NCI-H2107 treated with DMSO at 0.1 percent for 48 hours (cell line): ENCODE results near the gene MCCC1.
"Not testable (repeated sequence)": the region's sequence is repeated elsewhere in the genome, so short reads cannot be mapped to it uniquely, and the experiment has no call there.

Experiments
- DNase-seq: peaks from one replicate; lab custom pipeline; 2025; ENCODE audit not compliant: unreplicated experiment; lab: John Stamatoyannopoulos, UW

MCCC1 gene

GRCh38 chr3:183099026-183099837 lies at the start of gene MCCC1:
TSS of gene MCCC1 (minus strand) at chr3:183099496. CDS start at chr3:183099440, 56 bp downstream.
- DNase-seq, result peak; percentile 100

GRCh38 chr3:183148056-183148455 lies 48.8 kb upstream of the MCCC1 start:
- no peak for DNase-seq

GRCh38 chr3:183144363-183144762 lies 45.1 kb upstream of the MCCC1 start:
- no peak for DNase-seq

DNA sequence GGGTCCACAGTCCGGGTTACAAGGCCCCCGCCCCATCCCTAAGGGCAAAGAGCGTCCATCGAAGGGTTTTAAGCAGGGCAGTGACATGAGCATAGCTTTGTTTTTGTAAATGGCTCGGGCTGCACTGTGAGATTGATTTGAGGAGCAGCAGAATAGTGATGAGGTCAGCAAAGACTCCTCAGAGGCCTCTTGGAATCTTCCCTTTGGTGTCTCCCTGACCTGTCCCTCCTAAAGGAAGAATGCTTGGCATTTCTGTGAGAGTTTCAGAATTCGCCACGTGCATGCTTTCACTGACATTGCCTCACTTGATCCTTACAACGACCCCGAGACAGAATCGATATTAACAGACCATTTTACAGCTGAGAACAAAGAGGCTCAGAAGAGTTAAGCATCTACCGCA lies 42.9 kb upstream of the MCCC1 start:
- DNase-seq, result no peak

DNA sequence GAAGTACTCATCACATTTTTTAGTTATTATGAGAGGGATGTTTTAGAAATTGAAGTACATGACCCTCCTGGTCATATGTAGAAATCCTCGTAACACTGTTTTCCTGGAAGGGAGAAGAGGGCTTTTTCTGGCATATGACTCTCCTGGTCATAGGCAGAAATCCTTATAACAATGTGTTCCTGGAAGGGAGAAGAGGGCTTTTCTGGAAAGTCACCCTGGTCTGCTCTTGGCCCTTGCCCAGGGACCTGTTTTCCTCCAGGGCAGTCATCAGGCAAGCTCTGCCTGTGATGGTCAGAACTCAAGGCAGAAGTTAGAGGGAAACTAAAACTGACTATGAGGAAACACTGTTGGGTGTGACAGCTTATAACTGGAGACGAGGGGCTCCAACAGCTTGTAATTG lies 35.5 kb upstream of the MCCC1 start:
- no peak for DNase-seq

DNA sequence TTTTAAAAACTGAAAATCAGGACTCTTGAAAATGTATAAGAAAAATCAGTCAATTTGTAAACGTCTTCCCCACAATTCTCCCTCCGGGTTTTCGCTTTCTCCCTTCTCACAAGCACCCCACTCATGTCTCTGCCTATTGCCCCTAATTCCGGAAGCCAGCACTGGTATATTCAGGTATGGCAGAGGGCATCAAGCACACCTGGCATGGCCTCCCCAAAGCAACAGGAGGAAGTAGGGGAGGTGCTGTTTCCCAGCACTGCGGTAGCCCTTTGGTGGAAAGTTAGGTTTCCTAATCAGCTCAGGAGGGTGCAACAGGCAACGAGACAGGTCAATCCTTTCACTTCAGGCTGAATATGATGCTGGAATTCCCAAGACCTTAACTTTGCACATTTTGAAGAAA lies 33.1 kb upstream of the MCCC1 start:
- DNase-seq, result no peak

GRCh38 chr3:183131735-183132134 lies 32.4 kb upstream of the MCCC1 start:
- DNase-seq, result no peak

DNA sequence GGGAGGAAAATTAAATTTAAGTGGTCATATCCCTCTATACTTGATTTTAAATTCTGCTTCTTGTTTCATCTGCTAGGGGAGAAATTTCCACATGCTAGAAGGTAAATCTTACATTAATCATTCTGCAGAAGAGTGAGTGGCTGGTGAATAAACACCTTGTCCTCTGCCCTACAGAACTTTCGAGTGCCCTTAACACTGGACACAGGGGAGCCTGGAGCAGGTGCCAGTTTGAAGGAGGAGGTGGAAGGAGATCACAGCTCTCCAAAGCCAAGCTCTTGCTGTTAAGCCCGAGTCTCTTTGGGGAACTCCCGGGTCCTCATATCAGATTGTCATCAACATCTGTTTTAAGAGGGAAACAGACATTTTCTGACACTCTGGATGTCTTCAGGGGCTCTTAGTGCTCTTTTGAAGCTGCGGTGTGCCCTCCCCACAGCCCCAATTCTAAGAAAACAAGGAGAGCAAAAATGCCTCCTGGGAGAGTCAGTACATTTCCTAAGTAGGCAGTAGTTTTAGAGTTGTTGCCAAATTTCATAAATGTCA lies 32.0 kb upstream of the MCCC1 start:
- no peak for DNase-seq

DNA sequence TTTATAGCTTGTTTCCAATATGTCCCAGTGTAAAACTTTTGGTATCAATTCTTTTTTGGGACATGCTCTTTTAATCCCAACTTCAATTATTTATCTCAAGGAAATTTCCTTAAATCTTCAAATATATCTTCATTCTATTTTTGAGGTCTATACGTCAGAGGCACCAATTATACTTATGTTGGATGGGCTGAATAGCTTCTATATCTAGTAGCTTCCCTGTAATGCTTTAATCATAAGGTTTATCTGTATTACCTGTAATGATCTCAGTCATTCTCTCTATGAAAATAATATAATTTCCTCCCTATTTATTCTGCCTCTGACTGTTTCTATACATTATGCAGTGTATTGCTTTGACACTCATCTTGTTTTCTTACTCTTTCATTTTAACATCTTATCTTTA lies 29.9 kb upstream of the MCCC1 start:
- DNase-seq, result no peak

GRCh38 chr3:183128709-183129108 lies 29.4 kb upstream of the MCCC1 start:
- no peak for DNase-seq

DNA sequence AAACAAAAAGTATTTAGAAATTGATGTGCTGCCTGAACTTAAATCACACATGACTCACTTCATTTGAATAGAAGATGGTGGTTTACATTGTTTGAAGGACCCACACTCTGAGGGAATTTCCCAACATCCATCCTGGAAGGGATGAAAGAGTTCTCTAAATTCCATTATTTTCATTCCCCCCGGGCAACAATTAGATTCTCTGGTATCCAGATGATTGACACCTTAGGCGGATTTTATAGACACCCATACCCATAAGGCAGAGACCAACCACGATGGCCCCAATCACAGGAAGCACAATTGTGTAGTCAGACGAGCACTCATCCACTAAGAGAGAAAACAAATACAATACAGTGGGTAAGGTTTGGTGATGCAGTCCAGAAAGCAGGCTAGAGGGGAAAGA lies 24.6 kb upstream of the MCCC1 start:
- DNase-seq, result no peak

GRCh38 chr3:183122257-183122932 lies 23.1 kb upstream of the MCCC1 start:
- peak; percentile 87 for DNase-seq

- no peak for DNase-seq
Measured at GRCh38 chr3:183120538-183121215, 21.4 kb upstream of the MCCC1 start.

DNA sequence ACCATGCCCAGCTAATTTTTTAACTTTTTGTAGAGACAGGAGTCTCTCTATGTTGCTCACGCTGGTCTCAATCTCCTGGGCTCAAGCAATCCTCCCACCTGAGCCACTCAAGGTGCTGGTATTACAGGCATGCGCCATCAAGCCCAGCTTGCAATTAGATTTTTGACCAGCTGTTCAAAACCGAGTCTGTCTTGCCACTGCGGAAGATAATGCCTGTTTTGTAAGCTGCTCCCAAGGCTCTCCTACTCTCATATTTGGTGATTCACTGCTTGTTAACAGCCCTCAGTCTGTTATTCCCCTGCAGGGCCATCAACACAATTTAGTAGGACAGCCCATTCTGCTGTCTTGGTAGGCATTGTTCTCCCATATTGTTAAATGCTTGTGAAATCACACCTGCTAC lies 17.8 kb upstream of the MCCC1 start:
- peak; percentile 33 for DNase-seq

DNA sequence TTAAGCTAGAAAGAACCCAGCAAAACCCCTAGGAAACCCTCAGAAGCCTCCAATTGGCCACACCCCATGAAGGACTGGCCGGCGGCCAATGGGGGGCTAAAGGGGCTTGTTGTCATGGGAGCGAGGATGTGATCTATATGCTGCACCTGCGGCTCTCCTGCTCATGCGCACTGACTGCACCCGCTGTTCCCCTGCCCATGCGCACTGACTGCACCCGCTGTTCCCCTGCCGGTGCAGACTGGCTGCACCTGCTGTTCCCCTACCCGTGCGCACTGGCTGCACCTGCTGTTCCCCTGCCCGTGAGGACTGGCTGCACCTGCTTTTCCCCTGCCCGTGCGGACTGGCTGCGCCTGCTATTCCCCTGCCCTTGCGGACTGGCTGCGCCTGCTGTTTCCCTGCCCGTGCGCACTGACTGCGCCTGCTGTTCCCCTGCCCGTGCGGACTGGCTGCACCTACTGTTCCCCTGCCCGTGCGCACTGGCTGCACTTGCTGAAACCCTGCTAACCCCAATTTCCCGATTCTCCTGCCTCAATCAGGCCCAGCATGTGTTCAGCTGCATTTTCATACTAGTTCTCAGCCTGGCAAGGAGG lies 16.8 kb upstream of the MCCC1 start:
- DNase-seq, result peak; percentile 100

DNA sequence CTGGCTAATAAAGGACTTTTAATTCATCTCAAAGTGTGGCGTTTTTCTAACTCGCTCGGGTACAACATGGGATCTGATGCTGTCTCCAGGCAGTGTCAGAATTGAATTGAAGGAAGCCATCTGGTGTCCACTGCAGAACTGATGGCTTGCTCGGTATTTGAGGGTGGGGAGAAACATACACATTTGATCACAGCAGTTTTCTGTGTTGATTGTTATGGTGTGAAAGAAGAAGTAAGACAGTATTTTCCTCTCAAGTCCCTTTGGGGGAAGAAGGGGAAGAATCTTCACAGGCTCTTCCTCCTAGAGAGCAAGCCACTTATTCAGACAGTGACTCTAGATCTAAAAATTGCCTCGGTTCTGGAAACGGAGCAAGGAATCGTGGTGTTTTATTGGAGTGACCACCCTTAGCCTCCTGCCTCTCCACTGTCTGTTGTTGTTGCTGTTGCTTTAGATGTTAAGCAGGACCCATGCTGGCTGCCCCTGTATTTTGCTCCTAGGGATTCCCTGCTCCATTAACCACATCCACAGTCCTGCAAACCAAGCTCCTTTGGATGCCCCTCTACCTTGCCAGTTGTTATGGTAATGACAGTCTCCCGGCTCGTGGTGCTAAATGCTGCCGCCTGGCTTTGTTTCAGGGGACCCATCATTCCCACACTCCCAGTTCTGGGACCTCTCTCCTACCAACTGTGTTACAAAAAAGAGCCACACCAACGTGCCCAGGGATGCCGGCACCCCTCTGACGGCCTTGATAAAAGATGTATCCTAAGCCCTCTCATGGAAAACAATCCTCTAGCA lies 15.3 kb upstream of the MCCC1 start:
- peak; percentile 89 for DNase-seq

GRCh38 chr3:183109847-183110246 lies 10.6 kb upstream of the MCCC1 start:
- not testable (repeated sequence) for DNase-seq

DNA sequence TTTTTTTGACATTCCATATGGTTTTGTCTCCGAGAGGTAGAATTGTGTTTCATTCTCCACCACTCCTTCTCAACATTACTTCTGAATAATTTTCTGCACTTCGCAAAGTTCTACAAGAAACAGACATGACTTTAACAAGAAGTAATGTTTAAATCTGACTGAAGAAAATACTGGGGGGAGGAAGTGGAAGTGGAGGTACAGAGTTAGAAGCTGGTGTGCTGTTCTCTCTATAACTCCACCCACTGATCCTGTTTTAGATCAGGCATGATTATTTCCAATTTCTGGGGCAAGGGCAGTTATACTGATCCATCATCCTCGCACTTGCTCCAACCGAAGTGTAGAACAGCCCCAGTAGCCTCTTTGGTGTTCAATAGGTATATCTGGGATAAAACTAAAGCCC lies 9.2 kb upstream of the MCCC1 start:
- no peak for DNase-seq

DNA sequence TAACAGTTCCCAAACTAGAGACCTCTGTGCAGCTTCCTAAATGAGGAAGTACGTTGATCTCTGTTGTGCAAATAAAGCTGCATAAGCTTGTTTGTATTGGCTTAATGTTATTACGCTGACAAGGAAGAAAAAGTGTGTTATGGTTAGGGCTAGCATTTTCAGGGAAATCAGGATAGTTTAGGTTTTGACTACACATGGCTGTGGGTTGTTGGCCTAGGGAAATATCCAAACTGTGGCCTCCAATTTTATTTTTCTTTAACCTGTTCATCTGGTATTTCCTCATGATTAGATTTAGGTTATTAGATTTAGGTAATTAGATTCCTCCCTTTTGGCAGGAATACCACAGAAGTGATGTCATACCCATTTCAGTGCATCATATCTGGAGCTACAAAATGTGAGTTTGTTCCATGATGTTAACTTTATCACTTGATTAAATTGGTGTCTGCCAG lies 8.7 kb upstream of the MCCC1 start:
- DNase-seq, result no peak

DNA sequence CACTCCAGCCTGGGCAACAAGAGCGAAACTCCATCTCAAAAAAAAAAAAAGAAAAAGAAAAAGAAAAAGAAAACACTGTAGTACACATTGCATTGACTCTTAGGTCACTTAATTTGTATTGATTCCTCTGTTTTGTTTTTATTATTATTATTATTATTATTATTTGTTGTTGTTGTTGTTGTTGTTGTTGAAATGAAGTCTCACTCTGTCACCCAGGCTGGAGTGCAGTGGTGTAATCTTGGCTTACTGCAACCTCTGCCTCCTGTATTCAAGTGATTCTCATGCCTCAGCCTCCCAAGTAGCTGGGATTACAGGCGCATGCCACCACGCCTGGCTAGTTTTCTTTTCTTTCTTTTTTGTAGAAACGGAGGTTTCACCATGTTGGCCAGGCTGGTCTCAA lies 8.1 kb upstream of the MCCC1 start:
- DNase-seq, result not testable (repeated sequence)
